ENCODE results near the gene PUM2.

DNA sequence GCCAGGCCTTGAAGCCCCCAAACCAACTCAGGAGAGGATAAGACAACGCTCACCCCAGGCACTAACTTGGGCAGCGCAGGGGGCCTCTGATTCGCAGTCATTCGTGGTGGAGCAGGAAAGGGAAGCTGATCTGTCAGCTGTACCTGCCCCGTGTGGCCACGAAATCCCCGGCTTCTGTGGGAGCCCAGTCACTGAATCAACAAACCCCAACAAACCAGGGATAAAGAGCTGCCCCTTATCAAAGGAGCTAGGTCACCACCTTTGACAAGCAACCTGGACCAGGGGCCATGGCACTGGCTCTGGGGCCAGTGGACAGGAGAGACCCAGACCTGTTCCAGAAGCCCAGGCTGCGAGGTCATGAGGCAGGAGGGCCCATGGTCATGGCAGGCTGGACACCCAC, 140.2 kb downstream of the PUM2 start:
- TF ChIP-seq, protein P1, sequence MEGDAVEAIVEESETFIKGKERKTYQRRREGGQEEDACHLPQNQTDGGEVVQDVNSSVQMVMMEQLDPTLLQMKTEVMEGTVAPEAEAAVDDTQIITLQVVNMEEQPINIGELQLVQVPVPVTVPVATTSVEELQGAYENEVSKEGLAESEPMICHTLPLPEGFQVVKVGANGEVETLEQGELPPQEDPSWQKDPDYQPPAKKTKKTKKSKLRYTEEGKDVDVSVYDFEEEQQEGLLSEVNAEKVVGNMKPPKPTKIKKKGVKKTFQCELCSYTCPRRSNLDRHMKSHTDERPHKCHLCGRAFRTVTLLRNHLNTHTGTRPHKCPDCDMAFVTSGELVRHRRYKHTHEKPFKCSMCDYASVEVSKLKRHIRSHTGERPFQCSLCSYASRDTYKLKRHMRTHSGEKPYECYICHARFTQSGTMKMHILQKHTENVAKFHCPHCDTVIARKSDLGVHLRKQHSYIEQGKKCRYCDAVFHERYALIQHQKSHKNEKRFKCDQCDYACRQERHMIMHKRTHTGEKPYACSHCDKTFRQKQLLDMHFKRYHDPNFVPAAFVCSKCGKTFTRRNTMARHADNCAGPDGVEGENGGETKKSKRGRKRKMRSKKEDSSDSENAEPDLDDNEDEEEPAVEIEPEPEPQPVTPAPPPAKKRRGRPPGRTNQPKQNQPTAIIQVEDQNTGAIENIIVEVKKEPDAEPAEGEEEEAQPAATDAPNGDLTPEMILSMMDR (IDR thresholded peaks at IDR 0.05), result no peak
- TF ChIP-seq POLR2A (IDR thresholded peaks at IDR 0.05) (no peak), POLR2AphosphoS5 (IDR thresholded peaks at IDR 0.05) (no peak)

All from sigmoid colon (tissue), 4 donors.